Measurements from ENCODE around the gene JPH3.
A peak's percentile ranks its signal among the peaks of the same experiment; 100 is the strongest.

JPH3 gene

GRCh38 chr16:87564524-87564778, 37.9 kb upstream of the JPH3 start:
- no peak overlapping the region for H3K4me3 ChIP-seq (ENCODE audit: low read depth, low read length)
- no peak for DNase-seq (ENCODE audit: low read depth)

GRCh38 chr16:87569601-87570571, 32.4 kb upstream of the JPH3 start:
- TF ChIP-seq CTCF (IDR thresholded peaks at IDR 0.05; ENCODE audit: low read depth, low read length, missing control alignments), result no peak
- DNase-seq (ENCODE audit: low read depth), result no peak
- H3K4me3 ChIP-seq (ENCODE audit: low read depth, low read length), result no peak overlapping the region

More at GRCh38 chr16:87564524-87564778, 37.9 kb upstream of the JPH3 start:
- TF ChIP-seq CTCF (IDR thresholded peaks at IDR 0.05; ENCODE audit: low read depth, low read length, missing control alignments), result no peak

GRCh38 chr16:87570572-87570937, 31.8 kb upstream of the JPH3 start:
- no peak overlapping the region for H3K4me3 ChIP-seq (ENCODE audit: low read depth, low read length)
- DNase-seq (ENCODE audit: low read depth), result no peak
- no peak for TF ChIP-seq CTCF (IDR thresholded peaks at IDR 0.05; ENCODE audit: low read depth, low read length, missing control alignments)

- H3K4me3 ChIP-seq (ENCODE audit: low read depth, low read length), result no peak overlapping the region
- TF ChIP-seq CTCF (IDR thresholded peaks at IDR 0.05; ENCODE audit: low read depth, low read length, missing control alignments), result peak; percentile 27
- DNase-seq (ENCODE audit: low read depth), result no peak
Observed at GRCh38 chr16:87570938-87571867, 31.1 kb upstream of the JPH3 start.

GRCh38 chr16:87571868-87572244, 30.5 kb upstream of the JPH3 start:
- TF ChIP-seq CTCF (IDR thresholded peaks at IDR 0.05; ENCODE audit: low read depth, low read length, missing control alignments), result no peak
- DNase-seq (ENCODE audit: low read depth), result no peak
- no peak overlapping the region for H3K4me3 ChIP-seq (ENCODE audit: low read depth, low read length)

- no peak overlapping the region for H3K4me3 ChIP-seq (ENCODE audit: low read depth, low read length)
- no peak for TF ChIP-seq CTCF (IDR thresholded peaks at IDR 0.05; ENCODE audit: low read depth, low read length, missing control alignments)
- DNase-seq (ENCODE audit: low read depth), result no peak
Observed at GRCh38 chr16:87572959-87573358, 29.3 kb upstream of the JPH3 start.
